SU-DHL-6 (cell line): ENCODE results near the gene SNRNP70.

ENCODE experiments used
- H2AFZ ChIP-seq: fragments of 200-600 bp; sonication (generic); 2 replicates; pipeline ENCODE4 v1.6.1; 2014; ENCODE audit warnings: low read depth, mild to moderate bottlenecking, moderate library complexity, mixed read lengths, antibody characterized with exemption, low read length; ENCODE audit not compliant: severe bottlenecking
- H3F3A ChIP-seq: fragments of 200-600 bp; shearing (Covaris generic); 2 replicates; pipeline ENCODE4 v1.6.0; 2016; ENCODE audit warnings: antibody characterized with exemption, mild to moderate bottlenecking; ENCODE audit not compliant: insufficient read depth
- H3K27ac ChIP-seq: fragments of 200-600 bp; sonication (generic); 2 replicates; pipeline ENCODE4 v1.5.1; 2016; ENCODE audit warnings: low read depth, mild to moderate bottlenecking, low read length, moderate library complexity, mixed read lengths
- H3K27me3 ChIP-seq: fragments of 200-600 bp; sonication (generic), shearing (Covaris generic); 2 replicates; pipeline ENCODE4 v1.6.0; 2014; ENCODE audit warnings: mild to moderate bottlenecking, low read length
- H3K36me3 ChIP-seq: fragments of 200-600 bp; sonication (generic); 2 replicates; pipeline ENCODE4 v1.6.1; 2014; ENCODE audit warnings: mild to moderate bottlenecking, low read length, mixed read lengths
- H3K4me2 ChIP-seq: fragments of 300-600, 200-600 bp; shearing (Covaris generic), sonication (generic); 2 replicates; pipeline ENCODE4 v1.6.0; 2014; ENCODE audit warnings: low read length, low read depth, mild to moderate bottlenecking; ENCODE audit not compliant: poor library complexity, severe bottlenecking
- H3K4me3 ChIP-seq: fragments of 200-600 bp; sonication (generic); 2 replicates; pipeline ENCODE4 v1.5.1; 2014; ENCODE audit warnings: antibody characterized with exemption, low read length, mild to moderate bottlenecking, mixed read lengths; ENCODE audit not compliant: insufficient read depth, poor library complexity, severe bottlenecking
- H3K79me2 ChIP-seq: fragments of 200-600 bp; sonication (generic); 2 replicates; pipeline ENCODE4 v1.6.1; 2014; ENCODE audit warnings: mild to moderate bottlenecking, low read length, moderate library complexity; ENCODE audit not compliant: insufficient read depth
- H3K9ac ChIP-seq: fragments of 200-600 bp; sonication (generic); 2 replicates; pipeline ENCODE4 v1.7.0; 2014; ENCODE audit warnings: mild to moderate bottlenecking, low read length
- H3K9me2 ChIP-seq: fragments of 200-600 bp; sonication (generic); replicated peaks from 2 replicates; pipeline ENCODE4 v1.6.1; 2014; ENCODE audit warnings: low read length; ENCODE audit not compliant: insufficient read depth
- H3K9me3 ChIP-seq: fragments of 200-600 bp; sonication (generic); 2 replicates; pipeline ENCODE4 v1.6.1; 2014; ENCODE audit warnings: low read length, mixed read lengths; ENCODE audit not compliant: insufficient read depth
- H4K20me1 ChIP-seq: fragments of 200-600 bp; sonication (generic); 2 replicates; pipeline ENCODE4 v1.6.1; 2014; ENCODE audit warnings: low read depth, mild to moderate bottlenecking, antibody characterized with exemption, low read length, moderate library complexity, mixed read lengths
- CTCF ChIP-seq: fragments of 200-600 bp; sonication (generic); IDR thresholded peaks from one replicate; pipeline ENCODE4 v1.5.1; 2017; ENCODE audit warnings: antibody characterized with exemption, mild to moderate bottlenecking, low read length, moderate library complexity; ENCODE audit not compliant: insufficient read depth, poor library complexity, severe bottlenecking
- EZH2phosphoT487 ChIP-seq: fragments of 200-600 bp; sonication (generic), shearing (Covaris generic); conservative IDR thresholded peaks from 2 replicates; pipeline ENCODE4 v1.6.1; 2018; ENCODE audit warnings: mild to moderate bottlenecking, antibody characterized with exemption, low read length, moderate library complexity, mixed read lengths

The SNRNP70 gene

GRCh38 chr19:49094505-49095482 lies 9.5 kb downstream of the SNRNP70 start:
- Histone ChIP-seq H3K4me3 (no peak overlapping the region), H3K27ac (no peak overlapping the region), H2AFZ (no peak overlapping the region), H4K20me1 (peaks cover 3% of the 10 kb centered on the region; the same call in 1 of the 2 replicates), H3K9me2 (no peaks in the 10 kb centered on the region), H3K27me3 (no peaks in the 10 kb centered on the region), H3K4me2 (no peak overlapping the region), H3K36me3 (peaks cover 27% of the 10 kb centered on the region), H3F3A (peaks cover 11% of the 10 kb centered on the region), H3K9me3 (no peaks in the 10 kb centered on the region), H3K79me2 (peaks cover 43% of the 10 kb centered on the region), H3K9ac (no peak overlapping the region)
- no peak for TF ChIP-seq CTCF
- TF ChIP-seq EZH2phosphoT487: no peak

GRCh38 chr19:49097453-49098288 lies 12.4 kb downstream of the SNRNP70 start:
- peaks cover 24% of the 10 kb centered on the region for H3K79me2 ChIP-seq

GRCh38 chr19:49098795-49099194 lies 13.5 kb downstream of the SNRNP70 start:
- Histone ChIP-seq H3K9me3 (no peaks in the 10 kb centered on the region), H3K9me2 (no peaks in the 10 kb centered on the region), H3K4me2 (no peak overlapping the region), H2AFZ (no peak overlapping the region), H3K27me3 (no peaks in the 10 kb centered on the region), H3F3A (peaks cover 11% of the 10 kb centered on the region), H4K20me1 (peaks cover 3% of the 10 kb centered on the region; the same call in 1 of the 2 replicates), H3K79me2 (peaks cover 23% of the 10 kb centered on the region), H3K27ac (no peak overlapping the region), H3K4me3 (no peak overlapping the region), H3K9ac (no peak overlapping the region), H3K36me3 (peaks cover 13% of the 10 kb centered on the region)
- TF ChIP-seq CTCF (no peak), EZH2phosphoT487 (no peak)

More at GRCh38 chr19:49097453-49098288, 12.4 kb downstream of the SNRNP70 start:
- H3K9ac ChIP-seq: no peak overlapping the region
- no peak overlapping the region for H3K27ac ChIP-seq
- no peaks in the 10 kb centered on the region for H3K27me3 ChIP-seq
- peaks cover 3% of the 10 kb centered on the region; the same call in 1 of the 2 replicates for H4K20me1 ChIP-seq
- no peaks in the 10 kb centered on the region for H3K9me3 ChIP-seq
- no peak overlapping the region for H3K4me2 ChIP-seq
- H3F3A ChIP-seq: peaks cover 11% of the 10 kb centered on the region
- peaks cover 15% of the 10 kb centered on the region for H3K36me3 ChIP-seq
- H2AFZ ChIP-seq: no peak overlapping the region
- H3K4me3 ChIP-seq: no peak overlapping the region
- no peak for TF ChIP-seq EZH2phosphoT487
- peak; percentile 94 for TF ChIP-seq CTCF
- H3K9me2 ChIP-seq: no peaks in the 10 kb centered on the region
